ENCODE data around the gene DDB1. TPM values are rescaled to one million over a fixed set of nuclear protein-coding genes. Genes with fewer than 3 reads are reported as not detected.

DDB1 gene
- total and polyA plus RNA-seq, 2 of the 13 experiments (the other 11 are each of a cell fraction or from before 2014, with no cell fraction given), result 217 to 266 TPM

DNA sequence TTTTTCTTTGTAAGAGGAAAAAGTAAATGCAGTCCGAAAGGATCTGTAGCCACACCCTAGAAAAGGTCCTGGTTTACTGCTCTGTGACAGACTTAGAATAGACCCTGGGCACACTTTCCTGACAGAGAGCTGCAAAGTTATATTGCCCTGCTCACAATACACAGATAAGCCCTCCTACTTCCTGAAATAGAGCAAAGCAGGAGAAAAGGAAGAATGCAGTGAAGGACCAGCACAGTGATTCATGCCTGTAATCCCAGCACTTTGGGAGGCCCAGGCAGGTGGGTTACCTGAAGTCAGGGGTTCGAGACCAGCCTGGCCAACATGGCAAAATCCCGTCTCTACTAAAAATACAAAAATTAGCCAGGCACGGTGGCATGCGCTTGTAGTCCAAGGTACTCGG, 26.6 kb upstream of the DDB1 start:
- H3K9ac ChIP-seq (ENCODE audit: insufficient read depth, low read depth, low read length), result no peak overlapping the region
- no peak overlapping the region for H3K27ac ChIP-seq (ENCODE audit: extremely low read length, insufficient read depth, low read length)
- DNase-seq (ENCODE audit: low spot score) (no peak), ATAC-seq (no peak), FAIRE-seq (no peak)
- H3K27me3 ChIP-seq (ENCODE audit: control insufficient read depth in 1 of 2, insufficient read depth in 2 of 2, low read length in 2 of 2), result no peaks in the 10 kb centered on the region; a peak in 1 of 5 replicates
- H3K4me1 ChIP-seq (ENCODE audit: insufficient read depth, low read length), result peaks cover 38% of the 10 kb centered on the region
- ChIA-PET POLR2A (interaction anchor here (3.6 to 9.9 kb wide), 3 partner anchors 24 to 70 kb away, joined by 29 to 146 read pairs (median 64); partner anchors contain the start of genes CPSF7, DDB1, SDHAF2 and TKFC), CTCF (ENCODE audit: low intra/inter-chr PET ratio, low total read pairs) (no interaction called here)
- no peak overlapping the region for H3K4me2 ChIP-seq (ENCODE audit: low read depth, low read length)
- H2AFZ ChIP-seq (ENCODE audit: low read length), result no peak overlapping the region
- intact Hi-C loops (cut with micrococcal nuclease; ENCODE audit: unreplicated experiment) (no loop called here), in situ Hi-C loops (cut with HindIII; ENCODE audit: extremely low pct_ligation_motif_present, low pct_unique_long_range_greater_than_20kb) (no loop called here)
- H3K9me3 ChIP-seq (ENCODE audit: low read length), result no peaks in the 10 kb centered on the region
- WGBS (ENCODE audit: low lambda C conversion rate), result 94% methylated on average over 6 of the region's 6 CpGs
- no peak overlapping the region for H3K4me3 ChIP-seq (replicated peaks in 1 of 3; ENCODE audit: insufficient read depth in 1 of 3, low read depth in 2 of 3, low read length in 3 of 3)
- no TSS peak for BruUV-seq (replicated peaks)
- H3K36me3 ChIP-seq (replicated peaks in 1 of 2; ENCODE audit: control insufficient read depth in 1 of 2, insufficient read depth in 2 of 2, low read length in 2 of 2), result peaks cover 4 to 8% of the 10 kb centered on the region in 2 experiments; a peak in 4 of 5 replicates
- H3K79me2 ChIP-seq (ENCODE audit: insufficient read depth, low read length), result peaks cover 17% of the 10 kb centered on the region
- TF ChIP-seq ZNF792 (CRISPR knock-in tag; IDR thresholded peaks at IDR 0.05), result no peak
- H4K20me1 ChIP-seq (ENCODE audit: insufficient read depth, low read length), result no peaks in the 10 kb centered on the region

DNA sequence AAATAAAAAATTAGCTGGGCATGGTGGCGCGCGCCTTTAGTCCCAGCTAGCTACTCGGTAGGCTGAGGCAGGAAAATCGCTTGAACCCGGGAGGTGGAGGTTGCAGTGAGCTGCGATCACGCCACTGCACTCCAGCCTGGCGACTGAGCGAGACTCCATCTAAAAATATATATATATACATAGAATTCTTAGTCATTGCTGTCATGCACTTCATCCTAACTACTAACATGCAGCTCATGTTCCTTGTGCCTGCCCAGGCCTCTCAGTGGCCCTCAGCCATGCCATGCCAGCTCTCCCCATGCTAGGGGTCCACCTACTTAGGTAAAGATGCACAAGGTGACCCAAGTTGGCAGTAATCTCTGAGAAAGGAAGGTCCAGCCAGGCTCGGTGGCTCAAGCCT, 25.7 kb upstream of the DDB1 start:
- in situ Hi-C loops (cut with HindIII; ENCODE audit: extremely low pct_ligation_motif_present, low pct_unique_long_range_greater_than_20kb), result no loop called here
- WGBS (ENCODE audit: low lambda C conversion rate), result 94% methylated on average over 10 of the region's 11 CpGs
- Histone ChIP-seq H3K79me2 (ENCODE audit: insufficient read depth, low read length) (peaks cover 12% of the 10 kb centered on the region), H3K9ac (ENCODE audit: insufficient read depth, low read depth, low read length) (no peak overlapping the region), H3K4me1 (ENCODE audit: insufficient read depth, low read length) (peaks cover 34% of the 10 kb centered on the region), H4K20me1 (ENCODE audit: insufficient read depth, low read length) (no peaks in the 10 kb centered on the region), H2AFZ (ENCODE audit: low read length) (no peak overlapping the region), H3K36me3 (replicated peaks in 1 of 2; ENCODE audit: control insufficient read depth in 1 of 2, insufficient read depth in 2 of 2, low read length in 2 of 2) (no peaks in the 10 kb centered on the region; a peak in 1 of 5 replicates), H3K4me2 (ENCODE audit: low read depth, low read length) (no peak overlapping the region), H3K27me3 (ENCODE audit: control insufficient read depth in 1 of 2, insufficient read depth in 2 of 2, low read length in 2 of 2) (no peaks in the 10 kb centered on the region; a peak in 1 of 5 replicates), H3K9me3 (ENCODE audit: low read length) (no peaks in the 10 kb centered on the region), H3K27ac (ENCODE audit: extremely low read length, insufficient read depth, low read length) (no peak overlapping the region), H3K4me3 (replicated peaks in 1 of 3; ENCODE audit: insufficient read depth in 1 of 3, low read depth in 2 of 3, low read length in 3 of 3) (no peak overlapping the region)
- ATAC-seq (no peak), DNase-seq (ENCODE audit: low spot score) (no peak), FAIRE-seq (no peak)
- BruUV-seq (replicated peaks), result no TSS peak
- CTCF ChIA-PET (ENCODE audit: low intra/inter-chr PET ratio, low total read pairs), result no interaction called here
- intact Hi-C loops (cut with micrococcal nuclease; ENCODE audit: unreplicated experiment), result no loop called here
- POLR2A ChIA-PET, result interaction anchor here (1.3 to 9.9 kb wide), 3 partner anchors 12 to 71 kb away, joined by 3 to 146 read pairs (median 9); partner anchors contain the start of genes CPSF7, DDB1, SDHAF2 and TKFC
- TF ChIP-seq, protein P1, sequence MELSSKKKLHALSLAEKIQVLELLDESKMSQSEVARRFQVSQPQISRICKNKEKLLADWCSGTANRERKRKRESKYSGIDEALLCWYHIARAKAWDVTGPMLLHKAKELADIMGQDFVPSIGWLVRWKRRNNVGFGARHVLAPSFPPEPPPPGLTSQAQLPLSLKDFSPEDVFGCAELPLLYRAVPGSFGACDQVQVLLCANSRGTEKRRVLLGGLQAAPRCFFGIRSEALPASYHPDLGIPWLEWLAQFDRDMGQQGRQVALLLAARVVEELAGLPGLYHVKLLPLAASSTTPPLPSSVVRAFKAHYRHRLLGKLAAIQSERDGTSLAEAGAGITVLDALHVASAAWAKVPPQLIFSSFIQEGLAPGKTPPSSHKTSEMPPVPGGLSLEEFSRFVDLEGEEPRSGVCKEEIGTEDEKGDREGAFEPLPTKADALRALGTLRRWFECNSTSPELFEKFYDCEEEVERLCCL (CRISPR knock-in tag; IDR thresholded peaks at IDR 0.05; ENCODE audit: borderline replicate concordance), result no peak
- TF ChIP-seq ZNF598 (CRISPR knock-in tag; IDR thresholded peaks at IDR 0.05; ENCODE audit: borderline replicate concordance) (no peak), RELA (CRISPR knock-in tag; IDR thresholded peaks at IDR 0.05) (no peak), ZSCAN25 (CRISPR knock-in tag; IDR thresholded peaks at IDR 0.05) (no peak), KLF9 (CRISPR knock-in tag; IDR thresholded peaks at IDR 0.05; ENCODE audit: low read depth) (no peak), ZNF547 (CRISPR knock-in tag; IDR thresholded peaks at IDR 0.05) (no peak)
- TF ChIP-seq, protein P2, sequence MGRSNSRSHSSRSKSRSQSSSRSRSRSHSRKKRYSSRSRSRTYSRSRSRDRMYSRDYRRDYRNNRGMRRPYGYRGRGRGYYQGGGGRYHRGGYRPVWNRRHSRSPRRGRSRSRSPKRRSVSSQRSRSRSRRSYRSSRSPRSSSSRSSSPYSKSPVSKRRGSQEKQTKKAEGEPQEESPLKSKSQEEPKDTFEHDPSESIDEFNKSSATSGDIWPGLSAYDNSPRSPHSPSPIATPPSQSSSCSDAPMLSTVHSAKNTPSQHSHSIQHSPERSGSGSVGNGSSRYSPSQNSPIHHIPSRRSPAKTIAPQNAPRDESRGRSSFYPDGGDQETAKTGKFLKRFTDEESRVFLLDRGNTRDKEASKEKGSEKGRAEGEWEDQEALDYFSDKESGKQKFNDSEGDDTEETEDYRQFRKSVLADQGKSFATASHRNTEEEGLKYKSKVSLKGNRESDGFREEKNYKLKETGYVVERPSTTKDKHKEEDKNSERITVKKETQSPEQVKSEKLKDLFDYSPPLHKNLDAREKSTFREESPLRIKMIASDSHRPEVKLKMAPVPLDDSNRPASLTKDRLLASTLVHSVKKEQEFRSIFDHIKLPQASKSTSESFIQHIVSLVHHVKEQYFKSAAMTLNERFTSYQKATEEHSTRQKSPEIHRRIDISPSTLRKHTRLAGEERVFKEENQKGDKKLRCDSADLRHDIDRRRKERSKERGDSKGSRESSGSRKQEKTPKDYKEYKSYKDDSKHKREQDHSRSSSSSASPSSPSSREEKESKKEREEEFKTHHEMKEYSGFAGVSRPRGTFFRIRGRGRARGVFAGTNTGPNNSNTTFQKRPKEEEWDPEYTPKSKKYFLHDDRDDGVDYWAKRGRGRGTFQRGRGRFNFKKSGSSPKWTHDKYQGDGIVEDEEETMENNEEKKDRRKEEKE (IDR thresholded peaks at IDR 0.05), result no peak
